T1000 (cell line): Measurements from ENCODE around the gene GCNT2.
"Not testable (repeated sequence)": the region's sequence is repeated elsewhere in the genome, so short reads cannot be mapped to it uniquely, and the experiment has no call there.

Source experiments
- DNase-seq: peaks from one replicate; lab custom pipeline; 2025; ENCODE audit warnings: mixed read lengths; lab: John Stamatoyannopoulos, UW

GCNT2 gene

DNA sequence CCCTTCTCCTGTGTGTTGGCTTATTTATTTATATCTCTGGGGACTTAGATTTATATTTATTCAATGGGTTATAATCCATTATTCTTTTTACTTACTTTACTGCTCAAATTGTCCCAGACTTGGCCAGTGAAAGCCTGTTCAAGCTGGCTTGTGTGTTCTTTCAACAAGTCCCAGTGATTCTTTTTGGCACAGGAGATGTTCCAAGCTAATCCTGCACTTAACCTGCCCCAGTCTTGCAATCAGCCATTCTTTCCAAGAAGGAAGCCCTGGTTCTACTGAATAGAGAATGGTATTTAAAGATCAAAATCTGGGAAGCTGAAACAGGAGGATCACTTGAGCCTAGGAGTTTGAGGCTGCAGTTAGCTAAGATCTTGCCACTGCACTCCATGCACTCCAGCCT is 26.7 kb downstream of the GCNT2 start:
- DNase-seq, result no peak

DNA sequence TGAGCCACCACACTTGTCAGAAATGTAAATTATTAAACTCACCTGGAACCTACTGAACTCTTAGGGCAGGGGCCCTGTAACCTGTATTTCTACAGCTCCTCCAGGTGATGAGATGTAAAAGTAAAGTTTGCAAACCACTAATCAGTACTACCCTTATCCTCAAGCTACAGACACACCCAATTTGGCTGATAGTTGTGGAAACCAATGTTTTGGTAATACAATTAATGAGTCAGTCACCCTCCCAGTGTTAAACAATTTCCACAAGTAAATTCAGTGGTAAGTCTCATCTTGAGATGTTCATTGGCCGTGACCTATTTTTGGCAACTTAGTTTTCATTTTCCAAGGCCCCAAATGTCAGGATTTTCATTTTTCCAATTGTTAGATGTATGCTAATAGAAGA is 29.6 kb downstream of the GCNT2 start:
- DNase-seq, result no peak

DNA sequence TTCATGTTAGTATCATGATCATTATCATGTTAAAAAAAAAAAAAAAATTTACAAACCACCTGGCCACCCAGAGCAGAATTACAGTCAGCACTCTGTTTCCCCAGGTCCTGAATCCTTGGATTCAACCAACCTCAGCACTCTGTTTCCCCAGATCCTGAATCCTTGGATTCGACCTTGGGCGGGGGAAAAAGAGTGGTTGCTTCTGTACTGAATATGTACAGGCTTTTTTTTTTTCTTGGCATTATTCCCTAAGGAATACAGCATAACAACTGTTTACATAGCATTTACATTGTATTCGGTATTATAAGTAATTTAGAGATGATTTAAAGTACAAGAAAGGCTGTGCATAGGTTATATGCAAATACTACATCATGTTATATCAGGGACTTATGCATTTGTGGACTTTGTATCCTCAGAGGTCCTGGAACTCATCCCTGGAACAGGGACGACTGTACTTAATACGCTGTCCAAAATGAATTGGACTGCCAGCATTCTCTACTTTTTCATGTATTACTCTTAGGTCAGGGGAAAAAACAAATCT is 31.2 kb downstream of the GCNT2 start:
- no peak for DNase-seq

DNA sequence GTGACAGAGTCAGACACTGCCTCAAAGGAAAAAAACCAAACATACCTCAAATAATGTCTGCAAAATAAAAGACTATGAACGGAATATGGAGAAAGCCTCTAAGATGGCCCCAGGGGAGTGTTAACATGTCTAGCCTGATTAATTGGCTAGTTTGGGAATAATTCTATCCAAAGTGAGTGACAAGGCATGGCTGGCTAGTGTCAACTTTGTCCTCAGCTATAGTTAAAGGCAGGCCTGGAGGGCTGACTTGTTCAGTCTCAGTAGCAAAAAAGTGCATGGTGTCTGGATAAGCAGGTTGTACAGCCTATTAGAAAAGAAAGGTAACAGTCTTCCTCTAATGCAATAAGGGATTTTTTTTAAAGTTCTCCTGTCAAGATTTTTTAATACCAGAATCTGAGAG is 32.7 kb downstream of the GCNT2 start:
- DNase-seq, result no peak

DNA sequence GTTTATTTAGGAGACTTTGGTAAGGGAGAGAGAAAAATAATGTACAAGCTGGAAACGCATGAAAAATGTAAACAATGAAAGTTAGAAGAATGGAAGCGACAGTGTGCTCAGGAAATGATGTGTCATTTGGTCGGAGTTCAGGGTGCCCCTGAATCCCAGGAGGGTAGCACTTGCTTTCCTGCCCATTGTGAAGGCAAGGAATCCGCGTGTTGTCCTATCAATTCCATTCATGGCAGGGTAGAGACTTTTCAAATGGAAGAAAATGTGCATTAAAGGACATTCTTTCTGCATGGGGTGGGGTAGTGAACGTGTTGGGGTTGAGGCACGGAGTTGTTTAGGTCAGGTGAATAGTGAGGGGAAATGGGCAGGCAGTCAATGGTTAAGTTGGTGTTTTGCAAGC is 33.7 kb downstream of the GCNT2 start:
- no peak for DNase-seq

DNA sequence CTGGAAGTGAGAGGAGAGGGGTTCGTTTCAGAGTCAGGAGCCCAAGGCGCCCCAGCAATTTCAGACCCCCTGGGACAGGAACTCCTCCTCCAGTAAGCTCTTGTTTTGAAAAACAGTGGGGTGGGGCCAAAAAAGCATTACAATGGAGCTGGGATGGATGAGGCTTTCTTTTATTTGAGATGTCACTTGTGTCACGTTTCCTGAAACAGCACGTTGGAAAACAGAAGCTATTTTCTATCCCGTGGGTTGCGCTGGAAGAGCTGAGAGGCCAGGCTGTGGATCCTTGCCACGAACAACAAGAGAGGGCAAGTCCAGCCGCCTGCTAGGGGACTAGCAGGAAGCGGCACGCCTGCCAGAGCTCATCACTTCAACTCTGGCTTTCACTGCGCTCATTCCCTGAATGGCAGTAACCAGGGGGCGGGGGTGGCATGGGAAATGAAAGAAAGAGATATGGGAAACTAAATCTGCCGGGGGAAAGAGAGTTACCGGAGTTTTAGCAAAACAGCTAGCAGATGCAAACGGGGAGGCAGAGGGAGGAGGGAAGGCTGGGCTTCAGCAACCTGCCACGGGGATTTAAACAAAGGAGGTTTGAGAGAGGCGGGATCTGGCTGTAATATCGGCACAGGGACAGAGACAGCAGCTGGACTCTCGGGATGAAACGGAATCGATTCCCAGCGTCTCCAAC is 34.6 kb downstream of the GCNT2 start:
- DNase-seq, result peak; percentile 11

DNA sequence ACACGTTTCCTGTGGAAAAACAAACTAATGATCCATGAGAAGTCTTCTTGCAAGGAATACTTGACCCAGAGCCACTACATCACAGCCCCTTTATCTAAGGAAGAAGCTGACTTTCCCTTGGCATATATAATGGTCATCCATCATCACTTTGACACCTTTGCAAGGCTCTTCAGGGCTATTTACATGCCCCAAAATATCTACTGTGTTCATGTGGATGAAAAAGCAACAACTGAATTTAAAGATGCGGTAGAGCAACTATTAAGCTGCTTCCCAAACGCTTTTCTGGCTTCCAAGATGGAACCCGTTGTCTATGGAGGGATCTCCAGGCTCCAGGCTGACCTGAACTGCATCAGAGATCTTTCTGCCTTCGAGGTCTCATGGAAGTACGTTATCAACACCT is 35.4 kb downstream of the GCNT2 start:
- DNase-seq, result no peak

DNA sequence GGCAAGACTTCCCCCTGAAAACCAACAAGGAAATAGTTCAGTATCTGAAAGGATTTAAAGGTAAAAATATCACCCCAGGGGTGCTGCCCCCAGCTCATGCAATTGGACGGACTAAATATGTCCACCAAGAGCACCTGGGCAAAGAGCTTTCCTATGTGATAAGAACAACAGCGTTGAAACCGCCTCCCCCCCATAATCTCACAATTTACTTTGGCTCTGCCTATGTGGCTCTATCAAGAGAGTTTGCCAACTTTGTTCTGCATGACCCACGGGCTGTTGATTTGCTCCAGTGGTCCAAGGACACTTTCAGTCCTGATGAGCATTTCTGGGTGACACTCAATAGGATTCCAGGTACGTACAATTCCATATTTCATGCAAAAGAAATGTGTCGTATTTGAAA is 35.8 kb downstream of the GCNT2 start:
- DNase-seq, result no peak

DNA sequence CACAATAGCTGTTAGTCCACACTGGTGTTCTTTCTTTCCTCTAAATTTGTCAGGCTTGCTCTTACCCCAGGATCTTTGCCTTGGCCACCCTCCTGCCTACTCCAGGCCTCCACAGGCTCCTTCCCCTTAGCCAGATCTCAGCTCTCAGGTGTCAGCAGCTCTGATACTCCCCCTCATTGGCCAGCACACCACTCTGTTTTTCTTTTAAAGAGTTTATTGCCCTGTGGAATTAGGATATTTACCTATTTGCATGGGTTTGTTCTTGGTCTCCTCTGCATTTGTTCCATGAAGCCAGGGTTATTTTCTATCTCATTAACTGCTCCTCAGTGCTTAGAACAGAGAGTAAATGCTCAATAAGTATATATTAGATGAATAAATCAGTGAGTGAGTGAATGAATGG is 36.8 kb downstream of the GCNT2 start:
- no peak for DNase-seq

DNA sequence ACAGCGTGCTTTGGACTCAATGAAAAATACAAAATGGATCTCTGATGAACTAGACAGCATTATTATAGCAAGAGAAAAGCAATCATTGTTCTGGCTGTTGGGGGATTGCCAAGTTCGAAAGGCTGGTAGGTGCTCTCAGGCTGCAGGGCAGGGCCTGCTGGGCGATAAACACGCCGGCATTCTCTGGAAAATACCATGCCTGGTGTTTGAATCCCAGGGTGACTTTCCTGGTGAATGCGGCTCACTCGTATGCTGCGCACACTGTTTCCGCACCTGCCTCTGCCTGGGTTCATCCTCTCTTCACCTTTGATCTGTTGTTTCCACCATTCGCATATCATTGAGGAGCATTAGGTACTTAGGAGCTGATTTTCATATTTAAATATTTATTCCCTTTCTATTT is 37.4 kb downstream of the GCNT2 start:
- DNase-seq, result no peak

DNA sequence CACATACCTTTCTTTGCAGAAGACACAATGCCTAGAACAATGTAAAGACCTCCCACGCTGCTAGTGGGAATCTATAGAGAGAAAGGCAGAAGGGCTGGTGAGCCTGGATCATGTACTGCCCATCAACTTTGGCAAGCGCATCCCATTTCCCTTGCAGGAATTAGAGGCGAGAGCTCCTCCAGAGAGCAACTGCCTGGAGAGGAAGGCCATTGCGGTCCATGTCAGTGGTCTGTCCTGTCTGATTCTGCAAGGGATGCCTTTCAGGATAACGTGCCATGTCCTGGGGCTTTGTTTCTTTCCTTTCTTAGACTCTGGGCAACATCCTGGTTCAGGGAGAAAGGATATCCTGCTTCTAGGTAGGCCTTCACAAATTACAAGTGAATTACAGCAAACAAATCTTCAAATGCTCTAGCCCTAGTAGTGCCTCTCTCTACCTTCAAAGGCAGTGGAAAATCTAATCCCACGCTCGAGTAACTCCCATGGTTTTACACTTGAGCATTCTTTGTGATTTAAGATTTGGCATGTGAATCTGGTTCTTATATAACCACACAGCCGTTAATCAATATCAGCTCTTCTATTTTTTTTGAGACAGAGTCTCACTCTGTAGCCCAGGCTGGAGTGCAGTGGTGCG is 38.5 kb downstream of the GCNT2 start:
- no peak for DNase-seq

DNA sequence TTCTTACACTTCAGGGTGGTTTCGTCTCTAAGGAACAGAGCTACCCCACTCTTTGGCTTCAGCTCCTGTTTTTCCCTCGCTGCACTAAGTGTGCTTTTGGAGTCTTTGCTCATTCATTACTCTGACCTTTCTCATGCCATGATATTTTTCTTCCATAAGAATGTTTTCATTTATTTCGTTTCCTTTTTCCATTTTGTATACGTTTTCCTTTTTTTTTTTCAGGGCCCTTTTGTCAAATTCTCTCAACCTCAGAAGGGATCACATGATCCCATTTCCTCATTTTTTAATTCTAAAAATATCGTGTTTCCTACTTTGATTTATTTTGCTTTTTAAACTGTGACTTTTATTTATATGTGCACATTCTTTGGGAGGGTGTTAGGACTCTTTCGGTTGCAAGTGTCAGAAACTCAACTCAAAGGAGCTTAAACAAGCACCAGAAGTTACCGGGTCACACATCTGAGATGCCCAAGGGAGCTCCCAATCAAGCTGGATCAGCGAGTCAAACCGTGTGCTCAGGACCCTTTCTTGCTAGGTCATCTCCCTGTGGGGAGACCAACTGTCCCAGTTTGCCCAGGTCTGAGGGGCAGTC is 40.6 kb downstream of the GCNT2 start:
- DNase-seq, result no peak

DNA sequence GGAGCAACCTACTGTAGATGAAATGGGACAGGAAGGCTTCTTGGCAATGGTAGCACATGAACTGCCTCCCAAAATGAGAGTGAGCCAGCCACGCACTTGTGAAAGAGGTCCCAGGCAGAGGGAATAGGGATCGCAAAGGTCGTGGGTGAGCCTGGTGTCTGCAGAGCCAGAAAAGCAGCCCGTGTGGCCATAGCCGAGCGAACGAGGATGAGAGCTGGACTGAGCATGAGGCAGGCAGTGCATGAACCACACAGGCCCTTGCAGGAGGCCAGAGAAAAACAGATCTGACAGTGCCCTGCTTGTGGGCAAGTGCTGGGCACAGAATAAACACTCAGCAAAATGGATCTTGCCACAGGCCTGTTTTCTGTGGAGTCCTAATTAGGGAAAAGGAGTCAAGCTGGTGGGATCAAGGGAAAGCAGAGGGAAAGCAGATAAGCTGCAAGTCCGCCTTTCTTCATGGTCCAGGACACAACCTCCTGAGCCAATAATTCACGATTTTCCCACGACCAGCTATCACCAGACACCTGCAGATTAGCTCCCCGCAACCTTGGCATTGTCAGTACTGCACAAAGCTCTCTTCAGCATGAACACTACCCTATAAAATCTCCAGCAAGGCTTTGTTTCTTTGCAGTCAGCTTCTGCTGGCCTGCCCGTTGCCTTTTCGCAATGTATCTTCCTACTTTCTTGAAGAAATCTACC is 44.0 kb downstream of the GCNT2 start:
- DNase-seq, result no peak

DNA sequence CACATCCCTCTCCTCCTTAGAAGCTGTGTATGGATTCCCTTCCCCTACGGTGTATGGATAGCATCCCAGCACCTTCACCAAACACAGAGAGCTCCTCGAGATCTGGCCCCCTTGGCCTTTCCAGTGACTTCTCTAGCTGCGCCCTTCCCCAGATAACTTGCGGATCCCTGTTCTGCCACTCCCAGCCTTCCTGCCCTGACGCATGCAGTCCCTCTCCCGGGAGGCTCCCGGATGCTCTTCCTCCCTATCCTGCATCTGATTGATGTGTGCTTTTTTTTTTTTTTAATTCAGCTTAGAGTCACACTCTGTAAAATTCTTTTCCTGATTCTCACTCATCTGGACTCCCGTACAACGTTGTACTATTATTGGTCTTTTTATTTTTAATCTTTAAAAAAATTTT is 44.8 kb downstream of the GCNT2 start:
- DNase-seq, result no peak

DNA sequence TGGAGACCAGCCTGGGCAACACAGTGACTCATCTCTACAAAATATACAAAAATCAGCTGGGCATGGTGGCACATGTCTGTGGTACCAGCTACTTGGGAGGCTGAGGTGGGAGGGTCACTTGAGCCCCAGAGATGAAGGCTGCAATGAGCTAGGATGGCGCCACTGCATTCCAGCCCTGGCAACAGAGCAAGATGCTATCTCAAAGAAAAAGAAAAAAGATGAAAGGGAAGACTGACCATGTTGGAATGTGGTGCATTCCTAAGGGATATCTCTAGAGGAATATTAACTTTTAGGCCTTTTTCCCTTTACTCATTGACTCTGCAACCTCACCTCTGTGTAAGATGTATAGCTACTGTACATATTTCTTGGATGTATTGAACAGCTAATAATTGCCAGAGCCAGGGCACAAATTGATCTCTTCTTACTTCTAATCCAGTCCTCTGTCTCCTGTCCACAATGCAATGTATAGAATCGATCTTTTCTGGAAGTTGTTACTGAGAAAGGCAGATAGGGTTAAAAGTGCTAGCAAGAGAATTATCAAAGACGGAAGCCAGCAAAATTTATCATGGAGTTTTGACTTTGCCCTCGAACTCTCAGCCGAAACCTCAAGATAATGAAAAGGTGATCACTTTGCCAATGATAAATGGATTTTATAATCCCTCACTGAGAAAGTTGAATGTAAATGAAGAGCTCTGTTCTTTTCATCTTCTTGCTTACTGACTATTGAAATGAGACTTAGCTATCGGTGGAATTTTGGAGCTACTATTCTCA is 46.3 kb downstream of the GCNT2 start:
- peak; percentile 29 for DNase-seq

DNA sequence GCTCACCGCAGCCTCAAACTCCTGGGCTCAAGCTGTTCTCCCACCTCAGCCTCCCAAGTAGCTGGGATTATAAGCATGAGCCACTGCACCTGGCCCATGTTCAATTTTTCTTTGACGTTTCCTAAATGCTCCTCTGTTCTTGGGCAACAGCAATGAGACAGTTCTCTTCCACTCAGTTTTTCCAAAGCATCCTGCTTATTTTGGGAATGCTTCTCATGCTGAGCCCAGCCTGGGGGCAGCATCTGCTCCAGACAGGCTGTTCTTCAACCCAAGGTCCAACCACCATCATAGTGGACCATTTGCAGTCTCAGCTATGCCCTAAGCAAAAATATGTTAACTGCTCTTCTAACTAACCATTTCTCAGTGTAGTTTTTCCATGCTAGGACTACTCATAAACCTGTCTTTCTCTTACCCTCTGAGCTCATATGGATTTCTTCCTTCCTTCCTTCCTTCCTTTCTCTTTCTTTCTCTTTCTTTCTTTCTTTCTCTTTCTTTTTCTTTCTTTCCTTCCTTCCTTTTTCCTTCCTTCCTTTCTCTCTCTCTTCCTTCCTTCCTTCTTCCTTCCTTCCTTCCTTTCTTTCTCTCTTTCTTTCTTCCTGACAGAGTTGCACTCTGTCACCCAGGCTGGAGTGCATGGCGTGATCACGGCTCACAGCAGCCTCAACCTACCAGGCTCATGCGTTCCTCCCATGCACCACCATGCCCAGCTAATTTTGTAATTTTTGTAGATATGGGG is 48.4 kb downstream of the GCNT2 start:
- DNase-seq, result no peak

DNA sequence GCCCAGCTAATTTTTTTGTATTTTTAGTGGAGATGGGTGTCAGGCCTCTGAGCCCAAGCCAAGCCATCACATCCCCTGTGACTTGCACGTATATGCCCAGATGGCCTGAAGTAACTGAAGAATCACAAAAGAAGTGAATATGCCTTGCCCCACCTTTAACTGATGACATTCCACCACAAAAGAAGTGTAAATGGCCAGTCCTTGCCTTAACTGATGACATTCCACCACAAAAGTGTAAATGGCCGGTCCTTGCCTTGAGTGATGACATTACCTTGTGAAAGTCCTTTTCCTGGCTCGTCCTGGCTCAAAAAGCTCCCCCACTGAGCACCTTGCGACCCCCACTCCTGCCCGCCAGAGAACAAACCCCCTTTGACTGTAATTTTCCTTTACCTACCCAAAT is 54.4 kb downstream of the GCNT2 start:
- not testable (repeated sequence) for DNase-seq

DNA sequence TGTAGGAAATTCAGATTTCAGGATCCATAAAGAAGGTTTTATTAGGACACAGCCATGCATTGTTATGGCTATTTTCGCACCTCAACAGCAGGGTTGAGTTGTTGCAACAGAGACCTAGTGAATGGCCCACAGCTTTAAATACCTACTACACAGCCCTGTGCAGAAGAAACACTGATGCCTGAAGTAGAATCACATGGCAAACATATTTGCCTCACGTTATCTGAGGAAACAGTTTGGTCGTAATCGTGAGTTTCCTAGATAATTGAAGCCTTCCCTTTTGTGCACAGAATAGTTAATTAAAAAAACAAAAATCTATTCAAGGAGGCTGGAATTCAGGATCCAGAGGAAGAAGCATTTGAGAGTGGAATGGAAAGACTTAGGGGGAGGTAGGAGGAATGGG is 55.1 kb downstream of the GCNT2 start:
- no peak for DNase-seq

DNA sequence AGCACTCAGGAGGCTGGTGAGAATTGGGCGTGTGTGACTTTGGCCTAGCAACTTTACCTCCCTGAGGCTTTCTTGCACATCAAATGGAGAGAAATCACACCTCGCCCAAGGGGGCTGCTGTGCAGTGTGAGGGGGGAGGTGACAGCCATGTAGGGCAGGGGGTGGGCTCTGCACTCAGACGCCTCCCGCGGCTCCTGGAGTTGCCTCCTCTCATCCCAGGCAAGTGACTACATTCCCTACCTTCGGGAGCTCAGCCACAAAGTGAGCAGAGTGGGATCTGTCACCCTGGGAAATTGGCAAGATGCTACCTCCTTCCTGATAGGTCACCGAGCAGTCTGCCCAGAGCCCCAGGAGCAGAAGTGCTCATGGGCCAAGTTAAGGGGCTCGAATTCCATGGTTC is 56.0 kb downstream of the GCNT2 start:
- DNase-seq, result no peak

DNA sequence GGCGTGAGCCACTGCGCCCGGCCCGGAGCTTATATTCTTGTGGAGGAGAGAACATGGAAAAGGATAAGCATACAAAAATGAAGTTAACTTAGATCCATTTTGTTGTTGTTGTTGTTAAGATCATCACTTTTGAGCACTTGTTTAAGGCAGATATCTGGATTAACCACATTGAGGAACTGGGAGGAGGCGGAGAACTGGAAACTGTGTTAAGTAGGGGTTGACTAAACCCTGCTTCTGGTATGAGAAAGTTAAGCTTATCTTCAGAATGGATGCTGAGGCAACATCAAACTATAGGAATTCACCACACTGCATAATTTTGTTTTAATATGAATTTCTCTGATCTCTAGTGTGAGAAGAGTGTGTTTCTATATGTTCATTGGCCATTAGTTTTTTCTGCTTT is 57.6 kb downstream of the GCNT2 start:
- no peak for DNase-seq

DNA sequence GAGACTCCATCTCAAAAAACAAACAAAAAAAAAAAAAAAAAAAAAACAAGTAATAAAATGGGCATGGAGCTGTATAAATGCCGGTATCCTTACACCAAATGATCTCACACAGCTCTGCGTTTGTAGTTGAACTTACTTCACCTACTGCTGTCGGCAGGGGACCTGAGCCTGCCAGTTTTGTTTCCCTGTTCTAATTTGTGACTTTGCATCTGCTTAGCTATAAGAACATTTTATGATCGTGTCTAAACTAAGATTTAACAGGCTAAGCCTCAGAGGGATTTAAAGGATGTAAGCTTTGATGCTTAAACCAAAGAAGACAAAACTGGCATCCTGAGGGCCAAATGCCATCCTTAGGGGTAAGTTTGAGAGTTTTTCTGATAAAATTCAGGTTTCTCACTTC is 58.7 kb downstream of the GCNT2 start:
- DNase-seq, result no peak
